MG63 (cell line): ENCODE measurements around the gene CH25H. TPM values are rescaled to one million over a fixed set of nuclear protein-coding genes. Genes with fewer than 3 reads are reported as not detected.
"Not testable (repeated sequence)": the region's sequence is repeated elsewhere in the genome, so short reads cannot be mapped to it uniquely, and the experiment has no call there.

Experiments
- DNase-seq: peaks from one replicate; pipeline ENCODE4 v3.0.0-alpha.2; 2020
- H3K27me3 ChIP-seq: fragments of 250-450 bp; sonication (Bioruptor Pico); 2 replicates; pipeline ENCODE4 v1.5.1; 2020; ENCODE audit warnings: mild to moderate bottlenecking, moderate library complexity
- H3K36me3 ChIP-seq: fragments of 250-450 bp; sonication (Bioruptor Pico); 2 replicates; pipeline ENCODE4 v1.5.1; 2020; ENCODE audit warnings: mild to moderate bottlenecking, moderate library complexity
- H3K4me3 ChIP-seq: fragments of 250-450 bp; sonication (Bioruptor Pico); 2 replicates; pipeline ENCODE4 v1.5.1; 2020; ENCODE audit warnings: mild to moderate bottlenecking, moderate library complexity
- H3K9me3 ChIP-seq: fragments of 250-450 bp; sonication (Bioruptor Pico); 2 replicates; pipeline ENCODE4 v1.5.1; 2020; ENCODE audit warnings: mild to moderate bottlenecking, moderate library complexity
- total RNA-seq: library from RNA; depleted of rRNA; stranded (reverse); fragments of >200 nt; shearing (Covaris generic); gene quantifications from 2 replicates; pipeline ENCODE4 v1.2.3, GENCODE V29; 2014; ENCODE audit warnings: low replicate concordance

CH25H gene
- total RNA-seq, 1 experiment from 2014 or later, result 0.63 TPM

GRCh38 chr10:89175816-89176215, 31.3 kb downstream of the CH25H start:
- Histone ChIP-seq H3K4me3 (no peak overlapping the region), H3K36me3 (no peaks in the 10 kb centered on the region), H3K9me3 (no peaks in the 10 kb centered on the region), H3K27me3 (no peaks in the 10 kb centered on the region)
- DNase-seq, result no peak

GRCh38 chr10:89173075-89173474, 34.0 kb downstream of the CH25H start:
- no peak for DNase-seq
- Histone ChIP-seq H3K36me3 (no peaks in the 10 kb centered on the region), H3K4me3 (no peak overlapping the region), H3K9me3 (no peaks in the 10 kb centered on the region), H3K27me3 (no peaks in the 10 kb centered on the region)

- Histone ChIP-seq H3K36me3 (no peaks in the 10 kb centered on the region), H3K4me3 (no peak overlapping the region), H3K9me3 (no peaks in the 10 kb centered on the region), H3K27me3 (no peaks in the 10 kb centered on the region)
- no peak for DNase-seq
Observed at GRCh38 chr10:89171996-89172395, 35.1 kb downstream of the CH25H start.

- Histone ChIP-seq H3K4me3 (no peak overlapping the region), H3K36me3 (no peaks in the 10 kb centered on the region), H3K27me3 (no peaks in the 10 kb centered on the region), H3K9me3 (no peaks in the 10 kb centered on the region)
- no peak for DNase-seq
Observed at GRCh38 chr10:89171263-89171872, 35.7 kb downstream of the CH25H start.

- H3K27me3 ChIP-seq, H3K36me3 ChIP-seq, DNase-seq, H3K4me3 ChIP-seq, H3K9me3 ChIP-seq: not testable (repeated sequence)
Observed at GRCh38 chr10:89168354-89168900, 38.7 kb downstream of the CH25H start.

GRCh38 chr10:89167915-89168314, 39.2 kb downstream of the CH25H start:
- Histone ChIP-seq H3K36me3 (no peaks in the 10 kb centered on the region), H3K9me3 (no peaks in the 10 kb centered on the region), H3K4me3 (no peak overlapping the region), H3K27me3 (no peaks in the 10 kb centered on the region)
- DNase-seq, result peak; percentile 12

- DNase-seq, result no peak
- Histone ChIP-seq H3K27me3 (no peaks in the 10 kb centered on the region), H3K9me3 (no peaks in the 10 kb centered on the region), H3K36me3 (no peaks in the 10 kb centered on the region), H3K4me3 (no peak overlapping the region)
Observed at GRCh38 chr10:89165923-89166322, 41.2 kb downstream of the CH25H start.

GRCh38 chr10:89164920-89165319, 42.2 kb downstream of the CH25H start:
- no peaks in the 10 kb centered on the region for H3K36me3 ChIP-seq
- no peak overlapping the region for H3K4me3 ChIP-seq

GRCh38 chr10:89164080-89164479, 43.0 kb downstream of the CH25H start:
- Histone ChIP-seq H3K4me3 (no peak overlapping the region), H3K36me3 (no peaks in the 10 kb centered on the region), H3K27me3 (no peaks in the 10 kb centered on the region), H3K9me3 (no peaks in the 10 kb centered on the region)
- no peak for DNase-seq

More at GRCh38 chr10:89164920-89165319, 42.2 kb downstream of the CH25H start:
- Histone ChIP-seq H3K27me3 (no peaks in the 10 kb centered on the region), H3K9me3 (no peaks in the 10 kb centered on the region)
- DNase-seq, result no peak

GRCh38 chr10:89163265-89163995, 43.7 kb downstream of the CH25H start:
- Histone ChIP-seq H3K9me3 (no peaks in the 10 kb centered on the region), H3K36me3 (no peaks in the 10 kb centered on the region), H3K27me3 (no peaks in the 10 kb centered on the region), H3K4me3 (no peak overlapping the region)
- peak; percentile 44 for DNase-seq

- Histone ChIP-seq H3K27me3 (no peaks in the 10 kb centered on the region), H3K4me3 (no peak overlapping the region), H3K36me3 (no peaks in the 10 kb centered on the region), H3K9me3 (no peaks in the 10 kb centered on the region)
- DNase-seq, result no peak
Observed at GRCh38 chr10:89162596-89162995, 44.5 kb downstream of the CH25H start.

GRCh38 chr10:89160339-89160738, 46.8 kb downstream of the CH25H start:
- no peak for DNase-seq
- Histone ChIP-seq H3K27me3 (no peaks in the 10 kb centered on the region), H3K36me3 (no peaks in the 10 kb centered on the region), H3K4me3 (no peak overlapping the region), H3K9me3 (no peaks in the 10 kb centered on the region)

GRCh38 chr10:89159761-89160160, 47.4 kb downstream of the CH25H start:
- H3K36me3 ChIP-seq, result no peaks in the 10 kb centered on the region
- no peaks in the 10 kb centered on the region for H3K9me3 ChIP-seq
- no peak overlapping the region for H3K4me3 ChIP-seq
- DNase-seq, result no peak
- no peaks in the 10 kb centered on the region for H3K27me3 ChIP-seq

- H3K4me3 ChIP-seq, result no peak overlapping the region
- H3K36me3 ChIP-seq, result no peaks in the 10 kb centered on the region
- no peaks in the 10 kb centered on the region for H3K9me3 ChIP-seq
- no peak for DNase-seq
- H3K27me3 ChIP-seq, result no peaks in the 10 kb centered on the region
Observed at GRCh38 chr10:89159316-89159715, 47.8 kb downstream of the CH25H start.

- no peak for DNase-seq
- Histone ChIP-seq H3K9me3 (no peaks in the 10 kb centered on the region), H3K36me3 (no peaks in the 10 kb centered on the region), H3K27me3 (no peaks in the 10 kb centered on the region), H3K4me3 (no peak overlapping the region)
Observed at GRCh38 chr10:89158446-89158845, 48.7 kb downstream of the CH25H start.

- H3K27me3 ChIP-seq, result no peaks in the 10 kb centered on the region
- no peaks in the 10 kb centered on the region for H3K9me3 ChIP-seq
- no peak overlapping the region for H3K4me3 ChIP-seq
- no peak for DNase-seq
- H3K36me3 ChIP-seq, result no peaks in the 10 kb centered on the region
Observed at GRCh38 chr10:89156161-89156835, 50.8 kb downstream of the CH25H start.
